Measurements from ENCODE around the gene CHL1. TPM values are rescaled to one million over a fixed set of nuclear protein-coding genes. Genes with fewer than 3 reads are reported as not detected.

Gene CHL1
- total and polyA plus RNA-seq, 2 experiments from 2014 or later = 0.24 TPM; not detected in 1

DNA sequence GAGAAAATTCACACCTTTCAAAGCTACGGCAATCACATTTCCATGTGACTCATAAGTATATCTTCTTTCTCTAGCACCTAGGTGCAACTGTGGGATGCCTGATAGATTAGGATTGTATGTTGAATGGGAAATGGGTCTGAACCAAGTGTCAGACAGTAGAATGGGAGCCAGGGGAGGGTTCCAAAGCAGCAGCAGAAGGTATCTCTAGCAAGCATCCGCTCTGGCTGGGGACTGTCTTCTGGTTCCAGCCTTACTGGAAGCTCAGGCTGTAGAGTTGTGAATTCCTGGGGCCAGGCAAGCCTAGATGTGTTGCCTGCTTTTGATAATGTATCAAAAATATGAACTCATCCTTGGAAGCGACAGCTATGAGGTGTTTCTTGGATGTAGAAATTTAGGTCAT lies 2.1 kb upstream of the CHL1 start:
- Histone ChIP-seq H3K9me3 (ENCODE audit: low read depth) (no peaks in the 10 kb centered on the region), H3K36me3 (no peaks in the 10 kb centered on the region), H3K27me3 (peaks cover 56% of the 10 kb centered on the region), H3K4me1 (ENCODE audit: low read depth) (no peaks in the 10 kb centered on the region), H3K27ac (no peak overlapping the region), H3K4me3 (no peak overlapping the region)
- no peak for TF ChIP-seq CTCF (IDR thresholded peaks at IDR 0.05; ENCODE audit: low read depth, low read length)
- DNase-seq (ENCODE audit: low read depth in 1 of 2, low spot score in 1 of 2) = no peak

GRCh38 chr3:195666-196065 lies 897 bp upstream of the CHL1 start:
- Histone ChIP-seq H3K27me3 (peaks cover 69% of the 10 kb centered on the region), H3K4me3 (no peak overlapping the region), H3K36me3 (no peaks in the 10 kb centered on the region), H3K27ac (no peak overlapping the region), H3K9me3 (ENCODE audit: low read depth) (no peaks in the 10 kb centered on the region), H3K4me1 (ENCODE audit: low read depth) (no peaks in the 10 kb centered on the region)
- no peak for TF ChIP-seq CTCF (IDR thresholded peaks at IDR 0.05; ENCODE audit: low read depth, low read length)
- DNase-seq (ENCODE audit: low read depth in 1 of 2, low spot score in 1 of 2) = no peak

GRCh38 chr3:197149-197827 lies 725 bp downstream of the CHL1 start:
- Histone ChIP-seq H3K27ac (no peak overlapping the region), H3K9me3 (ENCODE audit: low read depth) (no peaks in the 10 kb centered on the region), H3K4me3 (peak overlapping the region; percentile 37), H3K27me3 (peaks cover 84% of the 10 kb centered on the region), H3K36me3 (no peaks in the 10 kb centered on the region), H3K4me1 (ENCODE audit: low read depth) (no peaks in the 10 kb centered on the region)
- peak in 1 of 2 donors; percentile 30 for DNase-seq (ENCODE audit: low read depth in 1 of 2, low spot score in 1 of 2)
- no peak for TF ChIP-seq CTCF (IDR thresholded peaks at IDR 0.05; ENCODE audit: low read depth, low read length)

GRCh38 chr3:197828-198491 lies 1.4 kb downstream of the CHL1 start:
- Histone ChIP-seq H3K27me3 (peaks cover 86% of the 10 kb centered on the region), H3K9me3 (ENCODE audit: low read depth) (no peaks in the 10 kb centered on the region), H3K36me3 (no peaks in the 10 kb centered on the region), H3K4me3 (peak overlapping the region; percentile 37), H3K27ac (no peak overlapping the region), H3K4me1 (ENCODE audit: low read depth) (no peaks in the 10 kb centered on the region)
- DNase-seq (ENCODE audit: low read depth in 1 of 2, low spot score in 1 of 2) = peak in 1 of 2 donors; percentile 12
- TF ChIP-seq CTCF (IDR thresholded peaks at IDR 0.05; ENCODE audit: low read depth, low read length) = no peak

DNA sequence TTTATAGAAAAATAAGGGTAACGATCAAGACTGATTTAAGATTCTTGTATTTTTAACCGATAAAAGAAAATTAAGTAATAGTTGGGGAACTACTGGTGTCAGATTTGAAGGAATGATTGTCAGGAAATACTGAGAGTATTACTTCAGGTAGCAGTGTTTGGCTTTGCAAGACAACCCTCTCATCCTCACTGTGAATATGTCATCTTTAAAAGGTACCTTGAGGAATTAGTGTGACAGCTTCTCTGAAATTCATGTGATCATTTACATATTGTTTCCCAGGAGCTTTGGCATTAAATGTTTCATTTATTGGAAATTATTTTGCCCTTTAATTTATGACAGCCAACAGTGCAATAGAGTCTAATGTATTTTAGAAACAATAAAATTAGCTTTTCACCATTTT lies 3.3 kb downstream of the CHL1 start:
- no peak for DNase-seq (ENCODE audit: low read depth in 1 of 2, low spot score in 1 of 2)
- no peak for TF ChIP-seq CTCF (IDR thresholded peaks at IDR 0.05; ENCODE audit: low read depth, low read length)
- no peak overlapping the region for H3K4me3 ChIP-seq
- H3K4me1 ChIP-seq (ENCODE audit: low read depth) = no peaks in the 10 kb centered on the region
- H3K27ac ChIP-seq = no peak overlapping the region
- H3K27me3 ChIP-seq = peaks cover 80% of the 10 kb centered on the region
- no peaks in the 10 kb centered on the region for H3K9me3 ChIP-seq (ENCODE audit: low read depth)
- no peaks in the 10 kb centered on the region for H3K36me3 ChIP-seq
